ENCODE results near the gene MOCOS. TPM values are rescaled to one million over a fixed set of nuclear protein-coding genes. Genes with fewer than 3 reads are reported as not detected.

Gene MOCOS
- total RNA-seq, 4 donors from 2014 or later: 0.46 to 2.8 (median 0.73) TPM

DNA sequence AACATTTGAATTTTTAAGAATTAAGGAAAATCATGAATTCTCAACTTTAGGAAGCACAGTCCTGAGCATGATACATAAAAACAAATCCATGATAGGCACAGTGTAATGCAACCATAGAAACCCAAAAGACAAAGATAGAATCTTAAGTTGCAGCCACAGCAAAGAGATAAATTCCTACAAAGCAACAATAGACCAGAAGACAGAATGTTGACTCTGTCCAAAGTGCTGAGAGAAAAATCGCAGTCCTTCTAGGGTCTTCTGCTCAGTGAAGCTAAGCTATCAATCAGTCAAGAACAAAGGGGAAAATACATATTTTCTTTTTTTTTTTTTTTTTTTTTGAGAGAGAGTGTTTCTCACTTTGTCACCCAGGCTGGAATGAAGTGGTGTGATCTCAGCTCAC, 88.3 kb downstream of the MOCOS start:
- in situ Hi-C loops (cut with MboI; ENCODE audit: low sequenced_read_pairs in 4 of 4): loop anchor here in 2 of 4 donors (25.0 kb wide), 2 partner anchors 287 to 513 kb away; no protein-coding TSS in a partner anchor
- Histone ChIP-seq H3K36me3 (no peaks in the 10 kb centered on the region), H3K4me3 (no peak overlapping the region), H3K4me1 (no peaks in the 10 kb centered on the region), H3K27ac (no peak overlapping the region), H3K27me3 (no peaks in the 10 kb centered on the region), H3K9me3 (no peaks in the 10 kb centered on the region)
- DNase-seq (no peak), ATAC-seq (no peak)
- TF ChIP-seq, protein P1, sequence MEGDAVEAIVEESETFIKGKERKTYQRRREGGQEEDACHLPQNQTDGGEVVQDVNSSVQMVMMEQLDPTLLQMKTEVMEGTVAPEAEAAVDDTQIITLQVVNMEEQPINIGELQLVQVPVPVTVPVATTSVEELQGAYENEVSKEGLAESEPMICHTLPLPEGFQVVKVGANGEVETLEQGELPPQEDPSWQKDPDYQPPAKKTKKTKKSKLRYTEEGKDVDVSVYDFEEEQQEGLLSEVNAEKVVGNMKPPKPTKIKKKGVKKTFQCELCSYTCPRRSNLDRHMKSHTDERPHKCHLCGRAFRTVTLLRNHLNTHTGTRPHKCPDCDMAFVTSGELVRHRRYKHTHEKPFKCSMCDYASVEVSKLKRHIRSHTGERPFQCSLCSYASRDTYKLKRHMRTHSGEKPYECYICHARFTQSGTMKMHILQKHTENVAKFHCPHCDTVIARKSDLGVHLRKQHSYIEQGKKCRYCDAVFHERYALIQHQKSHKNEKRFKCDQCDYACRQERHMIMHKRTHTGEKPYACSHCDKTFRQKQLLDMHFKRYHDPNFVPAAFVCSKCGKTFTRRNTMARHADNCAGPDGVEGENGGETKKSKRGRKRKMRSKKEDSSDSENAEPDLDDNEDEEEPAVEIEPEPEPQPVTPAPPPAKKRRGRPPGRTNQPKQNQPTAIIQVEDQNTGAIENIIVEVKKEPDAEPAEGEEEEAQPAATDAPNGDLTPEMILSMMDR (IDR thresholded peaks at IDR 0.05 in 4 of 5, conservative IDR thresholded peaks at IDR 0.05 in 1 of 5): no peak
- no peak for TF ChIP-seq POLR2A (IDR thresholded peaks at IDR 0.05)
- intact Hi-C loops (cut with DNase I; ENCODE audit: low total_unique reads): no loop called here

DNA sequence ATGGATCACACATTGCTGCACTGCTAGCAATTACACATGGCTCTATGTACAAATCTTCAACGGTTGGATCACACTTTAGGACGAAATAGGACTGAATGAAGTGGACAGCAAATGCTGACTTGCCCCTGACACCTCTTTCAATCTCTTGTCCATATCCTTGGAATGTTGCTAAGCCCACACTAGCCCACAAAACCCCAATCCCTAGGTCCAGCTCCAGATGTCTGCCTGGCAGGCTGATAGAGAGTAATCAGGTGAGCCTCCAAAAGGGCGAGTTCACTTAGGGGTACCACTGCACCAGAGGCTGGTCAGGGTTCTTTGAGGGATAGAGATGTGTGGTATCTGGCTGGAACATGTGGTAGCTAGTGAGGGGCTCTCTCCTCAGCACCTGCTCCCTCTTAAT, 91.7 kb downstream of the MOCOS start:
- TF ChIP-seq POLR2A (IDR thresholded peaks at IDR 0.05): no peak
- TF ChIP-seq, protein P1 (IDR thresholded peaks at IDR 0.05 in 4 of 5, conservative IDR thresholded peaks at IDR 0.05 in 1 of 5): no peak
- no peak overlapping the region for H3K4me3 ChIP-seq
- H3K36me3 ChIP-seq: no peaks in the 10 kb centered on the region
- no peaks in the 10 kb centered on the region for H3K9me3 ChIP-seq
- no peaks in the 10 kb centered on the region for H3K27me3 ChIP-seq
- intact Hi-C loops (cut with DNase I; ENCODE audit: low total_unique reads): no loop called here
- in situ Hi-C loops (cut with MboI; ENCODE audit: low sequenced_read_pairs in 4 of 4): loop anchor here in 2 of 4 donors (25.0 kb wide), 2 partner anchors 283 to 517 kb away; no protein-coding TSS in a partner anchor
- H3K4me1 ChIP-seq: no peaks in the 10 kb centered on the region
- DNase-seq: no peak
- H3K27ac ChIP-seq: no peak overlapping the region
- ATAC-seq: no peak

DNA sequence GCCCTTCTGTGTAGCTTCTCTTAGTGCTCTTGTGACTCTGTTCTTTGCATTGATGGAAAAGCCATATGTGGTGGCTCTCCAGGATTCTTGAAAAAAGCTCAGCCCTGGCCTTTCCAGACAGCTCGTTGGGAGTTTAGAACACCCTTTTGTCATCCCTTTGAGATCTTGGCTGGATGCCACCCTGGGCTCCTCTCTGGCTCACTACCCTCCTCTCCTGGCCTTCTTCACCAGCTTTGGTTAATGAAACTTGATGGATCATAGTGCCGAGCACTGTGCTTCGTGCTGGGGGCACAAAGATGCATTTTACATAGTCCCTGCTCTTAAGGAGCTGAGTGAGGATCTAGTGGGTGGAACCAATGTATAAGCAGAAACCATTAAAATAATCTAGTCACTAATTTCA, 94.6 kb downstream of the MOCOS start:
- no peak overlapping the region for H3K4me3 ChIP-seq

DNA sequence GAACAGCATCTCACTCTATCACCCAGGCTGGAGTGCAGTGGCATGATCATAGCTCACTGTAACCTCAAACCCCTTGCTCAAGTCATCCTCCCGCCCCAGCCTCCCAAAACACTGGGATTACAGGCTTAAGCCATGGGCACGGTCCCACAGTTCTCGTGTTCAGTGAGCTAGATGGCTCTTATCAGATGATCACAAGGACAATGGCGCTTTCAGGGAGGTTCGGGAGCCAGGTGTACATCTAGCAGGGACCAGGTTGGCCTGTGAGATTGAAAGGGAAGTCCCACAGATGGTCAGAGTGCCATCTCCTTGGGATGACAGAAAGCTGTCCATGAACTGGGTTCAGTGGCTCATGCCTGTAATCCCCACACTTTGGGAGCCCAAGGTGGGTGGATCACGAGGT, 96.2 kb downstream of the MOCOS start:
- ATAC-seq: no peak
- no peak overlapping the region for H3K27ac ChIP-seq
- TF ChIP-seq POLR2A (IDR thresholded peaks at IDR 0.05): no peak
- TF ChIP-seq, protein P1 (IDR thresholded peaks at IDR 0.05 in 4 of 5, conservative IDR thresholded peaks at IDR 0.05 in 1 of 5): no peak
- in situ Hi-C loops (cut with MboI; ENCODE audit: low sequenced_read_pairs in 4 of 4) (loop anchor here (5.0 to 25.0 kb wide), 10 partner anchors 186 to 529 kb away; no protein-coding TSS in a partner anchor), intact Hi-C loops (cut with DNase I; ENCODE audit: low total_unique reads) (loop anchor here (5.0 to 10.0 kb wide), 2 partner anchors 99 to 526 kb away; partner anchors contain the start of gene MOCOS)
- H3K4me1 ChIP-seq: no peaks in the 10 kb centered on the region
- H3K27me3 ChIP-seq: peaks cover 0 to under 1% (median 0%) of the 10 kb centered on the region in 3 donors
- no peaks in the 10 kb centered on the region for H3K36me3 ChIP-seq
- no peak overlapping the region for H3K4me3 ChIP-seq
- H3K9me3 ChIP-seq: no peaks in the 10 kb centered on the region
- no peak for DNase-seq

More for the DNA sequence above, 94.6 kb downstream of the MOCOS start:
- TF ChIP-seq, protein P1 (IDR thresholded peaks at IDR 0.05 in 4 of 5, conservative IDR thresholded peaks at IDR 0.05 in 1 of 5): no peak
- no peak for TF ChIP-seq POLR2A (IDR thresholded peaks at IDR 0.05)
- DNase-seq (no peak), ATAC-seq (no peak)
- Histone ChIP-seq H3K27me3 (no peaks in the 10 kb centered on the region), H3K4me1 (no peaks in the 10 kb centered on the region), H3K36me3 (no peaks in the 10 kb centered on the region), H3K27ac (no peak overlapping the region), H3K9me3 (no peaks in the 10 kb centered on the region)
- in situ Hi-C loops (cut with MboI; ENCODE audit: low sequenced_read_pairs in 4 of 4): loop anchor here (5.0 to 25.0 kb wide), 10 partner anchors 185 to 527 kb away; no protein-coding TSS in a partner anchor
- intact Hi-C loops (cut with DNase I; ENCODE audit: low total_unique reads): loop anchor here (5.0 to 10.0 kb wide), 2 partner anchors 97 to 525 kb away; partner anchors contain the start of gene MOCOS
